HL-60/S4 treated with retinoic acid at 250 ng/mL for 4 days and 3 days (cell line): Measurements from ENCODE around the gene TLN1.

ENCODE experiments used
- in situ Hi-C: fragments of 300-500 bp; cut with MboI; formaldehyde crosslinking; loops from 2 replicates; pipeline ENCODE4 v1.7.0; 2022; ENCODE audit warnings: low sequenced_read_pairs

The TLN1 gene

GRCh38 chr9:35673132-35674024 is 58.6 kb downstream of the TLN1 start, which contains the start of gene CA9:
TSS of gene CA9 (plus strand) at chr9:35673928. CDS start at chr9:35673960, 32 bp downstream.
- in situ Hi-C loops = no loop called here

GRCh38 chr9:35669331-35670145 is 62.5 kb downstream of the TLN1 start:
- in situ Hi-C loops = no loop called here

- in situ Hi-C loops = no loop called here
Measured at GRCh38 chr9:35667939-35668338, 64.1 kb downstream of the TLN1 start.

GRCh38 chr9:35666549-35666948 is 65.4 kb downstream of the TLN1 start:
- in situ Hi-C loops = no loop called here

GRCh38 chr9:35666045-35666444 is 66.0 kb downstream of the TLN1 start:
- in situ Hi-C loops = no loop called here

GRCh38 chr9:35665471-35665818 is 66.5 kb downstream of the TLN1 start:
- in situ Hi-C loops = no loop called here

- in situ Hi-C loops = no loop called here
Measured at GRCh38 chr9:35664531-35665470, 67.2 kb downstream of the TLN1 start, which contains the start of gene ARHGEF39. TSS of gene ARHGEF39 (minus strand) at chr9:35665195. CDS start at chr9:35665169, 26 bp downstream.

- in situ Hi-C loops = no loop called here
Measured at GRCh38 chr9:35662437-35662836, 69.6 kb downstream of the TLN1 start.

- in situ Hi-C loops = no loop called here
Measured at GRCh38 chr9:35661756-35662350, 70.1 kb downstream of the TLN1 start.

- in situ Hi-C loops = no loop called here
Measured at GRCh38 chr9:35660966-35661415, 71.0 kb downstream of the TLN1 start.

- in situ Hi-C loops = no loop called here
Measured at GRCh38 chr9:35659340-35659739, 72.7 kb downstream of the TLN1 start.

- in situ Hi-C loops = no loop called here
Measured at GRCh38 chr9:35658968-35659220, 73.1 kb downstream of the TLN1 start.

GRCh38 chr9:35658137-35658967 is 73.6 kb downstream of the TLN1 start, which contains the start of gene CCDC107:
TSS of gene CCDC107 (plus strand) at chr9:35658292. CDS start at chr9:35658380, 88 bp downstream.
- in situ Hi-C loops = no loop called here

GRCh38 chr9:35657546-35658136 is 74.4 kb downstream of the TLN1 start, which contains the start of gene RMRP:
TSS of gene RMRP (minus strand) at chr9:35658019.
- in situ Hi-C loops = no loop called here

GRCh38 chr9:35656831-35657545 is 75.0 kb downstream of the TLN1 start:
- in situ Hi-C loops = no loop called here

GRCh38 chr9:35656348-35656747 is 75.6 kb downstream of the TLN1 start:
- in situ Hi-C loops = no loop called here

- in situ Hi-C loops = no loop called here
Measured at GRCh38 chr9:35653611-35654010, 78.4 kb downstream of the TLN1 start.

- in situ Hi-C loops = no loop called here
Measured at GRCh38 chr9:35652829-35653209, 79.2 kb downstream of the TLN1 start.
